Activated CD4-positive, alpha-beta T cell treated with anti-CD3 and anti-CD28 coated beads for 4 hours (primary cell): Measurements from ENCODE around the gene WBP11.
A peak's percentile ranks its signal among the peaks of the same experiment; 100 is the strongest.

Source experiments
- DNase-seq, 2 donors: peaks; one replicate each; pipeline ENCODE4 v3.0.0-alpha.2; 2020

WBP11 gene

DNA sequence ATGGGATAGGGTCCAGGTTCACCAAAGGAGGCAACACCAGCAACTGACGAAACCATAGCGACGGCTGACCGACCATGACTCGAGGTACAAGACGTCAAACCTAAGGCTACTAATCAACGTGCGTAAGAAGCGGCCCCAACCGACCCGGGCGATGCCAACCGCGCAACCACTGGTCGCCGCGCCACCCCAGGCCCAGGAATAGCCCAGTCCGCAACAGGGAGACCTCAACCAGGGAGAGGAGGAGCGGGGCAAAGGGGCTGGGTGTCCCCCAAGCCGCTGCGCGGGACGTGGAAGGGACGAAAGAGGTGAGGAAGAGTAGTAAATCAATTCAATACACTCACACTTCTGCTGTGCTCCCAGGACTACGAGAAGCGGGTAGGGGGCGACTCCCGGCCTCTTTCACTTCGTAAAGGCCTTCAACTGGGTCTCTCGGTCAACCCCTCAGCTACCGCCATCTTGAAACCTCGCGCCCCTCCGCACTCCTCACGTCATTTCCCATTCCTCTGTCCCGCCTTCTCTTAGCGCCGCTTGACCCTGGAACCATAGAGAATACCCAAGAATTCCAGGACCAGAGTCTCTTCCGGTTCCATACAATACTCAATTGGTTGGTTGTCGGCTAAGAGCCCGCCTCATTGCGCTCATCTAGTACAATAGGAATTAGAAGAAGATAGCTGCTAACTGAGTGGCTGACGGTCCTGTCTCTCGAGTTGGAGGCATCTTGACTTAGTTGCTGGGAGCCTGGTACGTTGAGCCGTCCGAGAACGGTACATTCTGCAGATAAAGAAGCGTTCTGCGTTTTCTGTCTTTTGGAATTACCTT, at the start of gene WBP11, which contains the start of gene C12orf60:
Gene WBP11, minus strand, starts transcription at position 468 of the 819 bp plus-strand sequence. CDS start 2,095 bp downstream, outside the sequence.
Gene C12orf60, plus strand, starts transcription at position 660 of the 819 bp plus-strand sequence. CDS start 19,266 bp downstream, outside the sequence.
- peak; percentile 84 to 87 for DNase-seq

DNA sequence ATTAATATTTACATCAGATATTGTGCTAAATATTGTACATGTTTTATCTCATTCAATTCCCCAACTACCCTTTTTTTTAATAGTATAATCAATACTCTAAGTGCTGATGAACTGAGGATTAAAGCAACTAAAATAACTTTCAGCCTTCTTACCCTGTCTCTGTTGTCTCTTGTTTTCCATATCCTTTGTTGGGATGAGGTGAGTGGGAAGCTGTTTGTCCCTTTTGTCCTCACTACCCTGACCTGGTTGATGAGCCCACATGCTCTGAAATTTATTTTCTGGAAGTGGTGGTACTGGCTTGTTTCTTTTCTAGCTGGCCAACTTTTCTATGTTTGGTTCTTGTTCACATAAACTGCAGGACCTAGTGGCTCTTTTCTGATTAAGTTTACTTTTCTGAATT, 49.6 kb upstream of the WBP11 start:
- DNase-seq, result no peak

DNA sequence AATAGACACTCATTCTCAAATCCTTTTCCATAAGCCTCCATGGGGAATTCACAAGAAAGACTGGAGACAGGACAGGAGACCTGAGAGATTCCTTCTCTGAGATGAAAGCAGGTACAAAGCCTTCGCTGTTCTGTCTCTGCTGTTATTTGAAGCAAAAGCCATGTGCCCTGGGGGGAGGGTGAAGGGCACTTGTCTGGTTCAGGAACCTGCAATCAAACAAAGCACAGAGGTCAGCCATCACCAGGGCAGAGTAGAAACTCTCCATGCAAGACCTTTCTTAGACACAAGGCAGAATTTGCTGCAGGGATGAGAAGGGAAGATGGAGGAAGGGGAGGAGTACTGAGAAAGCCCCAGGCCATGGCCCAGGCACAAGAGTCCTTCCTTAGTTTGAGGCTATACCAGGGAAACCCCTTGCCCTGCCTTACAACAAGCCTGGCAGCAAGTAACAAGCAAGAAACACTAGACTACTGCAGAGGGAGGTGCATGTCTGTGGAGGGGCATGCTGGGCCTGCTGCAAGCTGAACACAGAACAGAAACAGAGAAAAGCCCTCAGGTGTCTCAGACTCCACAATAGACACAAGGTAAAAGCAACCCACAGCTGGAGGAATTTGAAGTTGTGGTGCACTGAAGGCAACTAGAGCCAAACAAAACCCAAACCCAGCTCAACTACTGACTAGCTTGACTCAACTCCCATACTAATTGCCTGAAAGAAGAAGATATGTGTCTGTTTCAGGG, 47.8 kb upstream of the WBP11 start:
- no peak for DNase-seq

DNA sequence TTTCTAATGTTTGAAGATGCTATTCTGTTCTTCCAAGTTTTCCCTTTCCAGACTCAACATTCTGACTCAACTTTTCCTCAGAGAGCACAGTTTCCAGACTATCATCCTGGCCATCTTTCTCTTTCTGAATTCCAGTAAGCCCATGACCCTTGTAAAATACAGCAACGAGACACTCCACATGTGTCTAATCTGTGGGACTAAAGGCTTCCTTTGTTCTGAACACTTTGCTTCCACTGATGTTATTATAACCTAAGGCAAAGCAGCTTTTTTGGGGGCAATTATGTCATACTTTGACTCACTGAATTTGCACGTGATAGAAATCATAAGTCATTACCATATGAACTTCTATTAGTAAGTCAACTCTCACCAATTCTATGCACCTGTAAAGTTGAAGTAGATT, 46.4 kb upstream of the WBP11 start:
- no peak for DNase-seq

DNA sequence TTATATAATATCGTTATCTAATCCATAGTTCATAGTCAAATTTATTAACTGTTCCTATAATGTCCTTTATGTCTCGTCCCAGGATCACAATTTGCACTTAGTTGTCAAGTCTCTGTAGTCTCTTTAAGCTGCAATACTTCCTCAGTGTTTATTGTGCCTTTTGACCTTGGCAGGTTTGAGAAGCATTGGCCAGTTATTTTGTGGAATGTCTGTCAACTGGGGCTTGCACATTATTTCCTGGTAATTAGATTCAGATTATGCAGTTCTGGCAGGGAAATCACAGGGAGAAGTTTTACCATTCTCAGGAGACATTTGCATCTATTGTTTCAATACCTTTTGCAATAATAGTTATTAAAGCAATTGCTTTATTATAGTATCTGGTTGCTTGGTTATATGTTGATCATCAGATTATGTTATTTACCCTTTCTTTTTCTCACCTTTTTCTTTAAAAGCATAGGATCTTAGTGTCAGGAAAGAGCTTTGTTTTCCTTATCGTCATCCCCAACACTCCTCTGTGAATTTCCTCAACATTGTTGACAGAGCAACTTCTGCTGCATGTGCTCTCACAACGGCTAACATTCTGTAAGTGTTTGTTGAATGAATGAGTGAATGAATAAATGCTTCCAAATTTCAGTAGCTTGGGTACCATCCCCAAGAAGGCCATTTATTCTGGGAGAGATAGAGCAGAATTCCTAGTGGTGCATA, 43.8 kb upstream of the WBP11 start:
- DNase-seq, result no peak

DNA sequence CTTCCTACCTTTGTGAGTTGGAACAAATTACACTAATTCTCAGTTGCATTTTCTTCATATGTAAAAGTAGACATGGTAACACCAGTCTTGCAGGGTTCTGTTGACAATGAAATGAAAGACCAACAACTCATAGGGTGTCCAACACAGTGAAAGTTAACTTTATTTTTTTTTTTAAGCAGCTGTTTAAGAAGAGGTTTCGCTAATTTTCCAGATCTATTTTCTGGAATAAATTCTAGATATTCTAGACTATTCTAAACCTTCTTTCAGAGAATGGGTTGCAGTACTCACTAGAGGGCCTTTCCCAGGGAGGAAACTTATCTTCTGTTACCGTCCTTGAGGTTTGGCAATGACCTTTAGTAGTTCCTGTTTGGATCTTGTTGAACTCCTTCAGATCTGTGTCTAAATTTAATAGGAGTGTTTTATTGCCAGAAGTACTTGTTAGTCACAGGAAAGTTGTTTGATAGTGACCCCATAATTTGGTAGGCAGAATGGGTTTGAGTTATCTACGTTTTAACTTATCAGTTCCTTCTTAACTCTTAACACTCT, 42.8 kb upstream of the WBP11 start:
- DNase-seq, result no peak

DNA sequence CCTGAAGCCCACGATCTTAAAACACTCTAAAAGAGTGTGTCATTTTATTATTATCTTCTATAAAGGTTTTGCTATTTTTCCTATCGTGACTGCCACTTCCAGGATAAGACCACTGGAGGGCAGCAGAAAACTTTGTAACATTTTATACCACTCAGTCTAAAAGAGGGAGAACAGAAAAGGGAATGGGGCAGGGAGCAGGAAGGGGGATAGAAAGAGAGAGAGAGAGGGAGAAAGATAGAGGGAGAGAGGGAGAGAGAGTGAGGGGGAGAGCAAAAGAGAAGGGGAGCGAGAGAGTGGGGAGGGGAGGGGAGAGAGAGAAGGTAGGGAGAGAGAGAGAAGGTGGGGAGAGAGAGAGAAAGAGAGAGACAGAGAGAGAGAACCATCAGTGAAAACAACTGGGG, 42.1 kb upstream of the WBP11 start:
- peak; percentile 32 to 55 for DNase-seq

DNA sequence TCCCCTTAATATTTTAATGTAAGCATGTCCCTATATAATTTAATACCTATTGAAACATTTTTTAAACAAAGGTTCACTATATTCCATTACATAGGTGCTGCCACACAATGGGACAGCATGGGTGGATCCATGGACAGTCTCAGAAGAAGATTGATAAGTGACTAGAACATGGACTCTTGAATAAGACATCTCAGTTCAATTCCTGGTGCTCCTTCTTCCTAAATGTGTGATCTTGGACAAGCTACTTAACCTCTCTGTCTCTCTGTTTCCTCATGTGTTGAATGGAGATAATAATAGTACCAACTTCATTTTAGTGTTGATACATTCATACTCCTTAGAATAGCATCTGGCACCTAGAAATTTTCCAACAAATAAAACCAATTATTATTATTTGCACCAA, 41.1 kb upstream of the WBP11 start:
- no peak for DNase-seq

DNA sequence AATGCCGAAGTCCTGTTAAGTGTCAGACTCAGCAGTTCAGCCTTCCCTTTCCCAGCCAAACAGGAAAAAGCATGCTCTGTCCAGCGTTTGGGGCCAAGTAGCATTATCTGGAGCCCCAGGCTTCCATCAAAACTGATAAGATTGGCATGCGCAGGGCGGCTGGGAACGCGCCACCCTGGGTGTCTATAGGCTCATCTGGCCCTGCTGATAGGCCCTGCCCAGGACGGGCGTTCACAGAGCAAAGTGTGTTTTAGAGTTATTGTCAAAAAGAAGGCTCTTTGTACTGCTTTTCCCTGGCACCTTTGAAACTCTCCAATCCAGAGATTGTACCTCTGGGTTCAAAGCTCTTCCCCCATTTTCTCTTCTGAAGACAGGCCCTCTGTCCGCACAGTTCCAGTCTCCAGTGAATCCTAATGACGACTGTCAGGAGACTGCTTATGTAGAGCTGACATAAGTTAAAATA, 40.2 kb upstream of the WBP11 start, which contains the start of gene ART4:
Gene ART4, minus strand, starts transcription at position 102 of the 463 bp plus-strand sequence. CDS start 413 bp downstream, outside the sequence.
- DNase-seq, result no peak

DNA sequence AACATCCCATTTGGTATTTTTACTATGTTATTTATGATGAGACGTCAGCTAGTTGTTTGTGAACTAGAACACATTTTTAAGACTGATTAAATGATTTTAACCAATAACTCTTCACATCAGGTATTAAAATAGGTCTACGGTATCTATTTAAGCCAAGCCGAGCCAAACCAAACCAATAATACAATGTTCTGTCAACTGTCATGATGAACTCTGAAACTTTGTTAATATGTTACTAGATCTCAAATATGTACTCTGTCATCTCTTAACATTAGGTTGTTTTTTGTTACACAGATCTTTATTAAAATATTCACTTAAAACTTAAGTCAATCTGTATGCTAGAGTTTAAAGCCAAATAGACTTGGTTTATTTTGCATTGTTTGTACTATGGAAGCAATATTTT, 39.0 kb upstream of the WBP11 start:
- no peak for DNase-seq

DNA sequence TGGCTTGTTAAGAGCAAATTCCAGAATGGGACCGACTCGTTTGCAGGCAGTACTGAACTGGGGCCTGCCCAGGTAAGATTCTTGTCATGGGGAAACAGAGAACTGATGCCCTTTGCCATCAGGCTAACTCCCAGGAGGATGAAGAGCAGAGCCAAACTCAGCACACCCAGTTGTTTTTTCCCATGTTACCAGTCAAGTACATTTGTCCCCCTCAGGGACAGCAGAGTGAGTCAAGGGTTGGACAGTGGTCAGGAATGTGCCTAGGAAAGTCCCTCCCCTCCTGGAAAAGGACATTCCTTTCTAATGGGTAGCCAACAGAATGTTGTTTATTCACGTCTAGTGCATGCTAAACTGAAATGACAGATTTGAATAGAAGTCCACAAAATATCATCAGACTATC, 38.5 kb upstream of the WBP11 start:
- DNase-seq, result no peak

DNA sequence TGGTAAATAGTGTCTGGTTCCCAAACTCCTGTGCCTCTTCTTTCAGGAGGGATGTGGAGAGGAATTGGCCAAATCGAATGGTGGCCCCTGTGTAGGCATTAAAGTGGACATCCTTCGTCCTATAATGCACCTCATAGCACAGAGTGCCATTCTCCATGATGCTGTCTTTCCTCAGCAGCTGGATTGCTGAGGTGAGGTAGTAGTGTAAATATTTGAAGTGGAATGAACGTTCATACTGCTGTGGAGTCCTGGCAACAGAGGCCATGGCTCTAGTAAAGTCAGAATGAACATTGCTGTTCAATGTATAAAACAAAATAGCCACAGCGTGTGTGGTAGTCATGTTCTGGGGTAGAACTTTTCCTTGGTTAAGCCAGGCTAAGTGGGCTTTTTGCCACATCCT, 37.3 kb upstream of the WBP11 start:
- DNase-seq, result no peak

DNA sequence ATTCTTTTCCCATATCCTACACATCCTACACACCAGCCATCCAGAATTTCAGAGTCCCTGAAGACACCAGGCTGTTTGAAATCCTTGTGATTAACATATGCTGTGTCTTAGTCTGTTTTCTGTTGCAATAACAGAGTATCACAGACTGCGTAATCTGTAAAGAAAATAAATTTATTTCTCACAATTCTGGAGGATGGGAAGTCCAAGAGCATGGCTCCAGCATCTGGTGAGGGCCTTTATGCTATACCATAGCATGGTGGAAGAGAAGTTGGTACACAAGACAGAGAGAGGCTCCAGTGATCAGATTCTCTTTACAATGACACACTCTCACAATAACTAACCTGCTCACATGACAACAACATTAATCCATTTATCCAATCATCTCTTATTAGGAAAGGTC, 36.0 kb upstream of the WBP11 start:
- no peak for DNase-seq

DNA sequence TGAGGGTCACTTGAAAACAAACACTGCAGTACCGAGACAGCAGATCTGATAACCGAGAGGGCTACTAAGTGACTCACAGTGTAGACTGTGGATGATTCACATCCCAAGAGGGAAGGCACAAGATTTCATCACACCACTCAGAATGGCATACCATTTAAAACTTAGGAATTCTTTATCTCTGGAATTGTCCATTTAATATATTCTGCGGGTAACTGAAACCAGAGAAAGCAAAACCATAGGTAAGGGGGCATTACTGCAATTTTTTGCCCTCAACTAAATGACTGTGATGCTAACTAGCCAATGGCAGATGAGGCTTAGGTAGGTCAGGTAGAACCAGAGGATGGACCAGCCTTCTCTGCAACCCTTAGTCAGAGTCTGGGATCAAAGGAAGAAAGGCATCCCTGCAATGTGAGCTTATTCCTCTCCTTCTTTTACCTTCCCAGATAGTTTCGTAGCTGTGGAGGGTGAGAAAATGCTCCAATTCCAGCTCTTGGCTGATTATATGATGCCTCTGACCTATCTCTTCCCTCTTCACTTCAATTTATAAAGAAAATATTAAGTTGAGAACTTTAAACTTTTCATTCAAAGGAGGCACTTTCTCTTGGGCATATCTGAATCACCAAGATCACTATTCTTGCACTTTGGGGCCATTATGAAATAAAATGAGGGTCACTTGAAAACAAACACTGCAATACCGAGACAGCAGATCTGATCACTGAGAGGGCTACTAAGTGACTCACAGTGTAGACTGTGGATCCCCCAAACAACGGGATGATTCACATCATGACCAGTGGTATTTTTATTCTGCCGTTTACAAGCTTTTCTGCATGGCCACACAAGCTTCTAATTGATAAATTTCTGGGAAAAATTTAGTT, 33.3 kb upstream of the WBP11 start:
- no peak for DNase-seq

DNA sequence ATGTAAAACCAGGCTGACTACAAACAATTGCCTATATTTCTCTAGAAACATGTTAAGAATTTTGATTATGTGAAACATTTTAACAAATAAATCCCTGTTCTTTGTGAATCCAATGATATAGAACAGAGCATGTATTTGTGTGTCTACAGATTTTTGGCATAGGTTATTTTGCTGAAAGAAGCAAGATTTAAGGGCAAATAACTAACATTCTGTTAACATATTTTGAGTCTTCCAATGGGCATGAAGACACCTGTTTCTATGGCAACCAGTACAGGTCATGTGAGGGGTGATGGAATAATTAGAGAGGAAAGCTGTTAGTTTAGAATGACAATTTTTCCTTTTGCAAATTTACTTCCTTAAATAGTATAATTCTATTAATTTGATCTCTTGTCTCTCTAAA, 31.2 kb upstream of the WBP11 start:
- no peak for DNase-seq

DNA sequence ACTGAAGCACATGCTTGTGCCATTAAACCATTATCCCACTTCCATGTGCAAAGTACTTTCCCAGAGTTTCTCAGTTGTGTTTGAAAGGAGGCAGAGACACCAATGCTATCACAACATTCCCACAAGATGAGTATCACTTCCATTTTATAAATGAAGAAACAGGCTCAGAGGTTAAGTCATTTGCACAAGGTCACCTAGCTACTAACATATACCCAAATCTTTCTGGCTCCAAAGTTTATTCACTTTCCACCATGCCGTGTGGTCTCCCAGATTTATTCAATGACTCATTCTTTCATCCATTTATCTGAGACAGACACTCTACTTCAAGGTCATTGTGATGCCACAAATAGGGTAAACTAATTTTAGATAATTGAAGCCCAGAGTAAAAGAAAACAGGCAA, 30.7 kb upstream of the WBP11 start:
- no peak for DNase-seq

DNA sequence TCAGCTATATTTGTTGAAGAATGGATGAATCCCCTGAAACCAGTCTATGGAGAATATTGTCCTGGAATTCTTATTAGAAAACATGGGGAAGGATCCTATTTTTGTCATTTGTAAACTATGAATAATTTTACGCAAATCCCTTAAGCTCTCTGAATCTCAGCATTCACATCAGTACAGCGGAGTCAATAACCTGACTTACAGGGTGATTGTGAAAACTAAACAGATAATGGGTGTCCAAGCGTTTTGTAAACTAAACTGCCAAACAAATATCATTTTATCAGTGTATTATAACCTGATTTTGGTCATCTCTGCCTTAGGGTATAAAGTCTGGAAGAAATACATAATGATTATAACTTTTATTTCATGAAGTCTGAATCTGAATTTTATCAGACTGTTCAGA, 30.1 kb upstream of the WBP11 start:
- no peak for DNase-seq

DNA sequence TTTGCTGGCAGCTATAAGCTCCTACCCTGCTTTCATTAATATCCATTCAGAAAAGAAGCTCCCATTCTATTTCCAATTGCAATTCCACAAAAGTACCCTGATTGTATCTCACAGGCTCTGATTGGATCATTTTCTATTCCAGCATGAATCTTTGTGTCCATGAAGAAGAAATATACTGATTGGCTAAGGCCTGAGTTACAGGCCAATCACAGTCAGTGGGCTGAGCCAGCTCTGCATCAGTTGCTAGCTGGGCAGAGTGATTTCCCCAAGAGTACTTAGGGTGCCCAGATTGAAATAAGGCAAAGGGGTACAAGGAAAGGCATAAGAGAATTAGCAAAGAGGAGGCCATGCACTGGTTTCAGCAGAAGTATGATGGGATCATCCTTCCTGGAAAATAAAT, 25.6 kb upstream of the WBP11 start:
- no peak for DNase-seq

DNA sequence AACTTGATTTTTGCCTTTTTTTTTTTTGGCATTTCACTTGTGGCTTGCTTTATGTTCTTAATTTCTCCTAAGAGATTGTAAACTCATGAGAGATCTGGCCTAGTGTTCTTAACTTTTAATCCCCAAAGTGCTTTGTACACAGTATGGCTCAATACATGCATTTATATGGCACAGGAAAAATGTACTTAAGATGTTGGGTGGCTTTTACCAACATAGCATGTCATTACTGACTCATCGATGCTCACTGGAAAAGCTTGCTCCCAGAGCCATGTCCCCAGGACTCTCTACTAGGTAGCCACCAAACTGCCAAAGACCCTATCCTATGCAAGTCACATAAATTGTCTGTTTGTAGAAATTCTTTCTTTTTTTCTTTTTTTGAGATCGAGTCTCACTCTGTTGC, 23.8 kb upstream of the WBP11 start:
- DNase-seq, result no peak

DNA sequence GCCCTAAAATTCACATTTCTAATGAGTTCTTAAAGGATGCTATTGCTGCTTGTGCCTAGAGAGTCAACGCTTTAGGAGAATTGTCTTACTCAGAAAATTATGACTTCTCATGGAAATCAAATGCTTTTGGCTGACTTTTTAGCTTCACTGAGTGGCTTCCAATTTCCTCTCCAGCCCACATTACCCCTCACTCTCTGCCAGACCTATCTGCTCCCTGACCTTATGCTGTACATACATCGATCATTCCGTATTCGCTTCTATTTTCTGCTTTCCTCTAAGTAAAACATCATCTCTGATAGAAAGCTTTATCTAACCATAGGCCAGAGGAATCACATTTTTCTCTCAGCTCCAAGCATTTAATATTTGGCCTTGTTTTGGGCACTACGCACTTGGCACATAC, 23.2 kb upstream of the WBP11 start:
- no peak for DNase-seq

DNA sequence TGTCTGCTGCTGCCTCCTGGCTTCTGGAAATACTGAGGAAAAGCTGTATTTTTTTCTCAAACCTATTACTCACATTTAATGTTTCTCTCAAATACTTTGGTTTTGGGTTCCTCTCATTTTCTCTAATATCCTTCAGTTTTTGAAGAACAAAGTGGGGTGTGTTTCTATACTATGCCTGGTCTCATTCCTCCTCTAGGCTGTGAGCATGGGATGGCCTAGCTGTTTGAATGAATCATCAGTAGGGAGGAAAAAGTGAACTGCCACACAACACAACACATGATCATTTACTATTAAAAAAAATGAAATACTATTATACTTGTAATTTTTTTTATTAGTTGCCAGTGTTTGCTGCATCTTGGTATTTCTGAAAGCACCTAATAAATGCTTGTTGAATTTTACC, 22.0 kb upstream of the WBP11 start:
- DNase-seq, result no peak

DNA sequence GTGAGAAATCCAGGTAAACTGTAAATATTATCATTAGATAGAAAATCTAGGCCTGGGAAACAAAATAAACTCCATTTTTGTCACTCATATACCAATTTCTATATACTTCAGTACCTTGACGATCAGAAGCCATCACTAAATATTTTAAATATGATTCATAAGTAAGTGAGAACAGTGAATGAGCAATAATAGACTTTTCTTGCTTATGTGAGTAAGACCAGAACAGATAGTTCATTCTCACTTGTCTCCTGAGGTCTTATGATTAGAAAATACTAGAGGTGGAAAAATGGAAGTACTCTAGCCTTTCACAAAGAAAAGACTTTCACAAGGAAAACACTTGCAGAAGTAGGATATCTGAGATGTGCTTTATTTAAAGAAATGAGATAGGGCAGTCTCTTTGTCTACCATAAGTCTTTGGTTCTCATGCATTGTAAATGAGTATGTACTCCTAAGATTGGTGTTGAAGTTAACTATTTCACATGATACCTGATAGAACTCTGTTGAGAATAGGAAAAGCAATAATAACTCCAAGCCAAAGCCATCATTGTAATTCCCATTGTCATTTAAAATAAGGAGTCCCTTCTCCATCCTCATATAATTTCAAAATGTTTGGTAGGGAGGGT, 20.8 kb upstream of the WBP11 start:
- no peak for DNase-seq
